ENCODE data around the gene TNFAIP2. TPM values are rescaled to one million over a fixed set of nuclear protein-coding genes. Genes with fewer than 3 reads are reported as not detected.

The TNFAIP2 gene
- total and polyA plus RNA-seq, 2 donors (not counting 3 experiments of a cell fraction or from before 2014, with no cell fraction given): 31.6 to 42.7 TPM

- Histone ChIP-seq H3K4me1 (ENCODE audit: control insufficient read depth, extremely low read depth, insufficient read depth, low read length) (peaks cover 26% of the 10 kb centered on the region), H3K9me1 (replicated peaks; ENCODE audit: control insufficient read depth, extremely low read depth, insufficient read depth, low read length) (no peaks in the 10 kb centered on the region), H3K36me3 (ENCODE audit: control insufficient read depth in 2 of 2, extremely low read depth in 1 of 2, insufficient read depth in 2 of 2, low read length in 2 of 2) (peaks cover 0 to 10% of the 10 kb centered on the region in 2 experiments), H3K27me3 (ENCODE audit: control insufficient read depth in 2 of 2, insufficient read depth in 2 of 2, low read length in 2 of 2) (no peaks in the 10 kb centered on the region), H4K20me1 (replicated peaks; ENCODE audit: control insufficient read depth, extremely low read depth, insufficient read depth, low read length) (no peaks in the 10 kb centered on the region), H3K27ac (ENCODE audit: insufficient read depth, low read depth, low read length) (no peak overlapping the region), H3K79me2 (ENCODE audit: control insufficient read depth, insufficient read depth, low read length) (no peaks in the 10 kb centered on the region), H3K9me3 (replicated peaks; ENCODE audit: control insufficient read depth, insufficient read depth, low read length) (no peaks in the 10 kb centered on the region), H3K4me3 (replicated peaks in 1 of 3; ENCODE audit: insufficient read depth in 1 of 3, low read depth in 1 of 3, low read length in 3 of 3) (no peak overlapping the region), H2AFZ (ENCODE audit: low read depth, low read length) (no peak overlapping the region), H3K9ac (replicated peaks; ENCODE audit: extremely low read depth, insufficient read depth, low read length) (no peak overlapping the region), H3K4me2 (ENCODE audit: insufficient read depth, low read length) (no peak overlapping the region)
- FAIRE-seq (no peak), DNase-seq (ENCODE audit: low read depth, low spot score) (no peak)
- dilution Hi-C loops (cut with MboI; ENCODE audit: extremely low pct_ligation_motif_present, low sequenced_read_pairs) (no loop called here), intact Hi-C loops (cut with micrococcal nuclease) (loop anchor here (10.0 kb wide), 1 partner anchor 257 kb away; the partner anchor contains the start of gene MARK3)
- ChIA-PET CTCF (interaction anchor here (1.1 to 6.9 kb wide), 12 partner anchors 9 to 109 kb away, joined by 3 to 86 read pairs (median 6); no protein-coding TSS in a partner anchor), POLR2A (interaction anchor here (0.9 kb wide), 1 partner anchor 23 kb away, joined by 3 read pairs; no protein-coding TSS in a partner anchor)
- no TSS peak for BruUV-seq (replicated peaks)
- no peak for TF ChIP-seq POLR2AphosphoS5 (IDR thresholded peaks at IDR 0.05; ENCODE audit: insufficient read depth, low read depth, low read length)
- TF ChIP-seq CTCF (IDR thresholded peaks at IDR 0.05; ENCODE audit: extremely low read depth in 1 of 2, insufficient read depth in 1 of 2, low read depth in 1 of 2, low read length in 2 of 2): no peak
- no peak for TF ChIP-seq MYC (IDR thresholded peaks at IDR 0.05; ENCODE audit: low read depth, low read length)
- no peak for TF ChIP-seq GATA2 (IDR thresholded peaks at IDR 0.05; ENCODE audit: insufficient read depth, insufficient read length, low read depth, low read length)
- no peak for TF ChIP-seq FOS (IDR thresholded peaks at IDR 0.05; ENCODE audit: borderline replicate concordance, insufficient read depth, low read length)
- TF ChIP-seq, protein P1, sequence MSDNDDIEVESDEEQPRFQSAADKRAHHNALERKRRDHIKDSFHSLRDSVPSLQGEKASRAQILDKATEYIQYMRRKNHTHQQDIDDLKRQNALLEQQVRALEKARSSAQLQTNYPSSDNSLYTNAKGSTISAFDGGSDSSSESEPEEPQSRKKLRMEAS (IDR thresholded peaks at IDR 0.05; ENCODE audit: insufficient read depth, insufficient read length): no peak
- TF ChIP-seq EZH2 (IDR thresholded peaks at IDR 0.05; ENCODE audit: borderline replicate concordance, low read depth, low read length, severe bottlenecking): no peak
- no peak for TF ChIP-seq POLR2A (IDR thresholded peaks at IDR 0.05; ENCODE audit: low read depth, low read length)
Measured at GRCh38 chr14:103127356-103127755, 4.1 kb downstream of the TNFAIP2 start.
